Fibroblast of gingiva (primary cell): ENCODE measurements around the gene LRBA.

Experiments
- DNase-seq: peaks from one replicate; pipeline ENCODE4 v3.0.0-alpha.2; 2011; ENCODE audit warnings: low read depth

The LRBA gene

GRCh38 chr4:150588316-150588715, 426.8 kb downstream of the LRBA start:
- DNase-seq, result peak; percentile 44

DNA sequence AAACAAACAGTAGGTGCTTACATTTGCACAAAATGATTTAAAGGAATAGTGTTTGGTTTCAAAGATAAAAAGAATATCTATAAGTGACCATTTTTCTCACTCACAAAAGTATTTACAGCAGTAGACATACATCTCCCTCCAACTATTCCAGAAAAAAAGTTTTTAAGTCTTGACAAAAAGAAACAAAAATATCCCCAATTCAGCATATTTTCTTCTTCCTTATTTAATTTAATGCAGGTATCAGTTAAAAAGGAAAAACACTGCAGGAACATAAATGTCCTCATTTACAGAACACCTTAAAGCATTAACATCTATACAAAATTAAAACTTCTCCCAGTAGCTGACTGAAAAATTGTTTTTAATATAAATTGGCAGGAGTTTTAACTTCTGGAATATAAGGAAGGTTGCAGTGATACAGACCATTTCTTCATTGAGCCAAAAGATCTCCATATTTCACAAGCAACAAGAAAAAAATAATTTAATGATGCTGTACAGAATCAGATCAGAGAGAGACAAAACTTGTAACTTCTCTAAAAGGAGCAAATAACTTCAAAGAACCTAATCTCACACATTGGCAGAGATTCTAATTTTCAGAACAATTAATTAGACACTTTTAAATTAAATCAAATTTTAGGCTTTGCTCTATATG, 428.8 kb downstream of the LRBA start:
- DNase-seq, result no peak

- no peak for DNase-seq
Measured at GRCh38 chr4:150585611-150586010, 429.5 kb downstream of the LRBA start.

DNA sequence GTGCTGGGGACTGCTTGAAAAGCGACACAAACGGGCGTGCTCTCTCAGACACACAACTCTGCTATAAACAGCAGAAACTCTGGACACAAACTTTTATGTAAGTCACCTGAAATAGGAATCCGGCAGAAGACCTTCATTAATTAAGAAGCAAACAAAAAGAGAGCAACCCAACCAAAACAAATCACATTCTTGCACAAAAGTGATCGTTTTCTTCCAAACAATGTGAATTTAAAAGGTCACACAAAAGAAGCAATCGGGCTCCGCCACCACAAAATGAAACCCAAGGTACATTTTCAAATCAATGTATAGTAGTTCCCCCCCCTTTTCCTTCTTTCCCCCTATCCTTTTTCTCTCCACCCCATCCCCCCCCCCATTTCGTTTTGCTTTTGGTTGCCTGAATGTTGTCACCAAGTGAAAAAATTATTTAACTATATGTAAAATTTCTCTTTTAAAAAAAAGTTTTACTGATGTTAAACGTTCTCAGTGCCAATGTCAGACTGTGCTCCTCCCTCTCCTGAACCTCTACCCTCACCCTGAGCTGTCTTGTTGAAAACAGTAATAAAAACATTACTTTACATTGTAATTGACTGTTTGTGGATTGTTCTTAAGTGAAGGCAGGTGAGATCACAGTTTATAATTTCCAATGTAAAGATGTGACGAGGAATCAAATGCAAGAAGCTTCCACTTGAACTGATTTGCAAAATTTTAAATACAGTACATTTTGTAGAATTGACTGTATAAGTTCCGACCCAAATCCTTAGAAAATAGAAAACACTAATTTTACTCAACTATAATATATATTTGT, 430.8 kb downstream of the LRBA start:
- DNase-seq, result no peak

GRCh38 chr4:150583287-150584110, 431.6 kb downstream of the LRBA start:
- peak; percentile 93 for DNase-seq

- DNase-seq, result no peak
Measured at GRCh38 chr4:150582873-150583286, 432.2 kb downstream of the LRBA start.

- no peak for DNase-seq
Measured at GRCh38 chr4:150582146-150582872, 432.8 kb downstream of the LRBA start, which contains the start of gene MAB21L2. Gene MAB21L2 (plus strand): TSS chr4:150582151. CDS start chr4:150583030, 879 bp downstream.

DNA sequence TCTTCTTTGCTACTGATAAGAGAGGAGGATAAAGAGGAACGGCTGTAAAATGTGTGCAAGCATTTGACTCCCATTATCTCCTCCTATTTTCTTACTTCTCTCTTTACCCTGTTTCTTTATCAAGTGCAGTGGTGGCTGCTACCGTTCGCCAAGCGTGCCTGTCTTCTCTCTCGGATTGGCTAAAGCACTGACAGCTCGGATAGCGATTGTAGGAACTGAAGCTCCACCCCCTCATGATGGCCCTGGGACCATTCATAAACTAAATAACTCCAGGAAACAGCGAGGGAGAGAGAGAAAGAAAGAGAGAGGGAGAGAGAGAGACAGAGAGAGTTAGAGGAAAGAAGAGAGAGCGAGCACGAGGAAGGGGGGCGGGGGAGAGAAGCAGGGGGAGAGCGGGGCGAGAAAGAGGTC, 433.4 kb downstream of the LRBA start:
- DNase-seq, result peak; percentile 99

GRCh38 chr4:150581056-150581605, 434.0 kb downstream of the LRBA start:
- no peak for DNase-seq

DNA sequence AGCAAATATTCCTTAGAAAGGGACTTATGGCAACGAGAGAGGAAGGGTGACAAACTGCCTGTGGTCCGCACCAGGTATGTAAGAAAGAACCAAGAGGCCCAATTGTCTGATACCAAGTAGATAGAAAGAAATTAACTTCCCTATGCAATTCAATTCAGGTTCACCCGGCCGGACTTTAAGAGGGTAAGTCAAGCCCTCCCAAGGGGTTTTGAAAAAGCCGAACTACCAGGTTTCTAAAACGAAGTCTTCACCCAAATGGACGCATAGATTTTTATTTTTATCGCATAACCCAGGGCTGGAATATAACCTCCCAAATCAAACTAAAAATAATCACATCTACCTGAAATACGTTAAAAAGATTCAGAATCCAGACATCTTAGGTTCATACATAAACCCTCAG, 434.8 kb downstream of the LRBA start:
- no peak for DNase-seq

DNA sequence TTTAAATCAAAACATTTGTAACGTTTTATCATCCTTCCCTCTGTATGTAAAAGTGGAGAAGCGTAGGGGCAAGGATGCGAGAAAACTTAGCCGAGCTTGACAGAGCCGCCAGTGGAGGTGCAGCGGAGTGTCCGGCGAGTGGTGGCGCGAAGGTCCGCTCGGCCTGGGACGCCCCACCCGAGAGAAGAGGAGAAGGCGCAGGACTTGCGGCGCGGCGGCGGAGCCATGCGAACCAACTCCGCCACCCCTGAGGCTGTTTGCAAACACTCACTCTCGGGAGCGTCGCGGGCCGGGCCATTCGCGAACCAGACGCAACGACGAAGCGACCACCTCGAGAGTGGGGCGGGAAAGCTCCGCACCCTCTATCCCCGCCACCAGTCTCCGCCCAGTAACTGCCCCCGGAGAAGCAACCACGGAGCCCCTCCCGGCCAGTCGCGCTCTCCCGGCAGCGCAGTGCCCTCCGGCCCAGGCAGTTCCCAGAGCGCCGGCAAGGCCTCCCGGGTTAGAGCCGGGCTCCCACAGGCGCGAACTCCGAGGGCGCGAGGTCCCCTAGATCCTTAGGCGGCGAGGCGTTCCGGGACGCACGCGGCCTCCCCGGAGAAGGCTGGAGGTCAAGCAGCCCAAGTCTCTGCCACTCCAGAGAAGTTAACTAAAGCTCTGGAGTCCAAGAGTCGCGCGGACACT, 435.4 kb downstream of the LRBA start:
- DNase-seq, result peak; percentile 51

GRCh38 chr4:150578745-150579501, 436.2 kb downstream of the LRBA start:
- DNase-seq, result peak; percentile 78

DNA sequence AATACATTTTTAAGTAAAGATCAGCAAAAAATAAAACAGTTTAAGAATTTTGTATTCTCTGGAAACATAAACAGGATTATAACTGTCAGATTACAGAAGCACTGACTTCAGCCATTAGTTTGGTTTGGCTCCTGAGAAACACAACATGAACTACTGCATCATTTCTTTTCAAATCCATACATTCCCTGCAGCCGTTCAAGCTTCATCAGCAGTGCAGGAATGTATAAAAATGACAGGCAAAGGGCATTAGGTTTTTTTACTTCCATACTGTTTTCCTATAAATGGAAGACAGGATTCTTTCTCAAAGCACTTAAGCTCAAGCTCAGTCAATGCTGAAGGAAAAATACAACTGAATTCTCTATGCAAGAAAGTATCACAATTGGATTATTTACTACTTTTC, 437.3 kb downstream of the LRBA start:
- DNase-seq, result no peak

DNA sequence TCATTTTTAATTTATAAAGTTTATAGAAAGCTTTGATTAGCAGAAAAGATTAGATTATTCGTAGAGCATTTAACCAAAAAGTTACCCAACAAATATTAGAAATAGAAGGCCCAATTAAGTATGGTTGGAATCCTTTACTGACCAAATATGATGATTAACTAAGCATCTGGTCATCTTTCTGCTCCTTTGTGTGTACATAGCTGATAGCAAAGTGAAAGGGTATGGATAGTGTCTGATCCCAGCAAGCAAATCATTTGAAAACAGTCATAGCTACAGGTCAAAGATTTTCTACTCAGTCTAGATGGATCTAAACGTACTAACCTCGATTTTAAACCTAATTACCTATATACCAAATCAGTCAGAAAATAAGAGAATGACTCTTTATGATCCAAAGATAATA, 440.4 kb downstream of the LRBA start:
- DNase-seq, result no peak

- DNase-seq, result no peak
Measured at GRCh38 chr4:150573534-150573933, 441.6 kb downstream of the LRBA start.

DNA sequence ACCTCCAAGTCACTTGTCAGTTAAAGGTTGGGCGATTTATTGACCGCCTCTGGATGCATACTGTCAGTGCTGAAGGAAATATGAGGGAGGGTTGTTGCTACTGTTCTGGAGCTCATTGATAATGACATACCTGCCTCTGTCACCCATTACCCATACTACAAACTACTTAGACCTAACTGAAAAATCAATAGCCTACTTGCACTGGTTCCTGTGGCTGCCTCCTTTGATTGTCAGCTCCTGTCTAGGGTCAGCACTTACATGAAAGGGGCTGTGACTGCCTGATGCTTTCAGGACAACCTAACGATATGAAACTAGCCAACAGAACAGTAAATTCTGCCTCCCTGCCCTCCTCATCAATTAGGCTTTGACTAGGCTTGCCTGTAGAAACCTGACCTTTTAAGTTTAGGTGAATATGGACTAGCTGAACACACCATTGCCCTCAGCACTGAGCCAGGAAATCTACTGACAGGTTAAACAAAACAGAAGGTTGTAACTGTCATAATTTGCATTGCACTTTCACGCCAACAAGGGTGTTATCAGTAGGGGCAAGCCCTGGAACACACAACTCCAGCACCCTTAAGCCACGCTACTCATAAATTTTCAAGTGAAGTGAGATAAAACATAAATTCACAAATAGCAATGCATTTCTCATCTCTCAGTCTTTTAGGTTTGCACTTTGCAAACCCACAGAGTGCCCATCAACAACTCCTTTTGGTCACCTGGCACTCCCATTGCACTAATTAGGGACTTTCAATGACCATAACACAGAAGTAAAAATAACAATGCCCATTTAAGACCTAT, 442.2 kb downstream of the LRBA start:
- DNase-seq, result no peak

- DNase-seq, result no peak
Measured at GRCh38 chr4:150570862-150571261, 444.2 kb downstream of the LRBA start.

GRCh38 chr4:150569998-150570535, 445.0 kb downstream of the LRBA start:
- no peak for DNase-seq

GRCh38 chr4:150569384-150569987, 445.6 kb downstream of the LRBA start:
- DNase-seq, result peak; percentile 78
